ENCODE data around the gene KATNBL1. TPM values are rescaled to one million over a fixed set of nuclear protein-coding genes. Genes with fewer than 3 reads are reported as not detected.

Gene KATNBL1
- total and polyA plus RNA-seq, 9 of the 15 experiments (the other 6 are each of a cell fraction or from before 2014, with no cell fraction given) = 6.6 to 46.0 (median 24.0) TPM

GRCh38 chr15:34209421-34210282 is at the start of gene KATNBL1 (continued):
- TF ChIP-seq E4F1 (CRISPR knock-in tag; IDR thresholded peaks at IDR 0.05; ENCODE audit: borderline replicate concordance) (no peak), ZEB2 (IDR thresholded peaks at IDR 0.05) (peak; percentile 49; the same call in 1 of the 2 replicates), MAZ (CRISPR knock-in tag; conservative IDR thresholded peaks at IDR 0.05 in 1 of 2, IDR thresholded peaks at IDR 0.05 in 1 of 2) (peak; percentile 60 to 89), PHF20 (IDR thresholded peaks at IDR 0.05; ENCODE audit: partially characterized antibody) (peak; percentile 43), BRF1 (IDR thresholded peaks at IDR 0.05; ENCODE audit: borderline replicate concordance, extremely low read depth, insufficient read length) (no peak), GTF2A2 (tag; IDR thresholded peaks at IDR 0.05) (no peak), ETV6 (IDR thresholded peaks at IDR 0.05; ENCODE audit: borderline replicate concordance in 1 of 2, low read depth in 2 of 2, low read length in 1 of 2) (no peak), ETV6 (CRISPR knock-in tag; IDR thresholded peaks at IDR 0.05; ENCODE audit: borderline replicate concordance) (no peak), IRF2 (CRISPR knock-in tag; IDR thresholded peaks at IDR 0.05) (no peak), ATF7 (IDR thresholded peaks at IDR 0.05) (peak; percentile 74; the same call in 1 of the 2 replicates), DDX20 (tag; IDR thresholded peaks at IDR 0.05; ENCODE audit: low read depth) (no peak), POLR2H (tag; IDR thresholded peaks at IDR 0.05; ENCODE audit: low read depth) (peak; percentile 92)
- TF ChIP-seq, protein P1, sequence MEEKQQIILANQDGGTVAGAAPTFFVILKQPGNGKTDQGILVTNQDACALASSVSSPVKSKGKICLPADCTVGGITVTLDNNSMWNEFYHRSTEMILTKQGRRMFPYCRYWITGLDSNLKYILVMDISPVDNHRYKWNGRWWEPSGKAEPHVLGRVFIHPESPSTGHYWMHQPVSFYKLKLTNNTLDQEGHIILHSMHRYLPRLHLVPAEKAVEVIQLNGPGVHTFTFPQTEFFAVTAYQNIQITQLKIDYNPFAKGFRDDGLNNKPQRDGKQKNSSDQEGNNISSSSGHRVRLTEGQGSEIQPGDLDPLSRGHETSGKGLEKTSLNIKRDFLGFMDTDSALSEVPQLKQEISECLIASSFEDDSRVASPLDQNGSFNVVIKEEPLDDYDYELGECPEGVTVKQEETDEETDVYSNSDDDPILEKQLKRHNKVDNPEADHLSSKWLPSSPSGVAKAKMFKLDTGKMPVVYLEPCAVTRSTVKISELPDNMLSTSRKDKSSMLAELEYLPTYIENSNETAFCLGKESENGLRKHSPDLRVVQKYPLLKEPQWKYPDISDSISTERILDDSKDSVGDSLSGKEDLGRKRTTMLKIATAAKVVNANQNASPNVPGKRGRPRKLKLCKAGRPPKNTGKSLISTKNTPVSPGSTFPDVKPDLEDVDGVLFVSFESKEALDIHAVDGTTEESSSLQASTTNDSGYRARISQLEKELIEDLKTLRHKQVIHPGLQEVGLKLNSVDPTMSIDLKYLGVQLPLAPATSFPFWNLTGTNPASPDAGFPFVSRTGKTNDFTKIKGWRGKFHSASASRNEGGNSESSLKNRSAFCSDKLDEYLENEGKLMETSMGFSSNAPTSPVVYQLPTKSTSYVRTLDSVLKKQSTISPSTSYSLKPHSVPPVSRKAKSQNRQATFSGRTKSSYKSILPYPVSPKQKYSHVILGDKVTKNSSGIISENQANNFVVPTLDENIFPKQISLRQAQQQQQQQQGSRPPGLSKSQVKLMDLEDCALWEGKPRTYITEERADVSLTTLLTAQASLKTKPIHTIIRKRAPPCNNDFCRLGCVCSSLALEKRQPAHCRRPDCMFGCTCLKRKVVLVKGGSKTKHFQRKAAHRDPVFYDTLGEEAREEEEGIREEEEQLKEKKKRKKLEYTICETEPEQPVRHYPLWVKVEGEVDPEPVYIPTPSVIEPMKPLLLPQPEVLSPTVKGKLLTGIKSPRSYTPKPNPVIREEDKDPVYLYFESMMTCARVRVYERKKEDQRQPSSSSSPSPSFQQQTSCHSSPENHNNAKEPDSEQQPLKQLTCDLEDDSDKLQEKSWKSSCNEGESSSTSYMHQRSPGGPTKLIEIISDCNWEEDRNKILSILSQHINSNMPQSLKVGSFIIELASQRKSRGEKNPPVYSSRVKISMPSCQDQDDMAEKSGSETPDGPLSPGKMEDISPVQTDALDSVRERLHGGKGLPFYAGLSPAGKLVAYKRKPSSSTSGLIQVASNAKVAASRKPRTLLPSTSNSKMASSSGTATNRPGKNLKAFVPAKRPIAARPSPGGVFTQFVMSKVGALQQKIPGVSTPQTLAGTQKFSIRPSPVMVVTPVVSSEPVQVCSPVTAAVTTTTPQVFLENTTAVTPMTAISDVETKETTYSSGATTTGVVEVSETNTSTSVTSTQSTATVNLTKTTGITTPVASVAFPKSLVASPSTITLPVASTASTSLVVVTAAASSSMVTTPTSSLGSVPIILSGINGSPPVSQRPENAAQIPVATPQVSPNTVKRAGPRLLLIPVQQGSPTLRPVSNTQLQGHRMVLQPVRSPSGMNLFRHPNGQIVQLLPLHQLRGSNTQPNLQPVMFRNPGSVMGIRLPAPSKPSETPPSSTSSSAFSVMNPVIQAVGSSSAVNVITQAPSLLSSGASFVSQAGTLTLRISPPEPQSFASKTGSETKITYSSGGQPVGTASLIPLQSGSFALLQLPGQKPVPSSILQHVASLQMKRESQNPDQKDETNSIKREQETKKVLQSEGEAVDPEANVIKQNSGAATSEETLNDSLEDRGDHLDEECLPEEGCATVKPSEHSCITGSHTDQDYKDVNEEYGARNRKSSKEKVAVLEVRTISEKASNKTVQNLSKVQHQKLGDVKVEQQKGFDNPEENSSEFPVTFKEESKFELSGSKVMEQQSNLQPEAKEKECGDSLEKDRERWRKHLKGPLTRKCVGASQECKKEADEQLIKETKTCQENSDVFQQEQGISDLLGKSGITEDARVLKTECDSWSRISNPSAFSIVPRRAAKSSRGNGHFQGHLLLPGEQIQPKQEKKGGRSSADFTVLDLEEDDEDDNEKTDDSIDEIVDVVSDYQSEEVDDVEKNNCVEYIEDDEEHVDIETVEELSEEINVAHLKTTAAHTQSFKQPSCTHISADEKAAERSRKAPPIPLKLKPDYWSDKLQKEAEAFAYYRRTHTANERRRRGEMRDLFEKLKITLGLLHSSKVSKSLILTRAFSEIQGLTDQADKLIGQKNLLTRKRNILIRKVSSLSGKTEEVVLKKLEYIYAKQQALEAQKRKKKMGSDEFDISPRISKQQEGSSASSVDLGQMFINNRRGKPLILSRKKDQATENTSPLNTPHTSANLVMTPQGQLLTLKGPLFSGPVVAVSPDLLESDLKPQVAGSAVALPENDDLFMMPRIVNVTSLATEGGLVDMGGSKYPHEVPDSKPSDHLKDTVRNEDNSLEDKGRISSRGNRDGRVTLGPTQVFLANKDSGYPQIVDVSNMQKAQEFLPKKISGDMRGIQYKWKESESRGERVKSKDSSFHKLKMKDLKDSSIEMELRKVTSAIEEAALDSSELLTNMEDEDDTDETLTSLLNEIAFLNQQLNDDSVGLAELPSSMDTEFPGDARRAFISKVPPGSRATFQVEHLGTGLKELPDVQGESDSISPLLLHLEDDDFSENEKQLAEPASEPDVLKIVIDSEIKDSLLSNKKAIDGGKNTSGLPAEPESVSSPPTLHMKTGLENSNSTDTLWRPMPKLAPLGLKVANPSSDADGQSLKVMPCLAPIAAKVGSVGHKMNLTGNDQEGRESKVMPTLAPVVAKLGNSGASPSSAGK (IDR thresholded peaks at IDR 0.05) = 0 out of 2 replicates have a peak, but pooled peaks have one; percentile 7

All from K562 (cell line).